Neural progenitor cell (in vitro differentiated cells): ENCODE measurements around the gene PLCD4. TPM values are rescaled to one million over a fixed set of nuclear protein-coding genes. Genes with fewer than 3 reads are reported as not detected.

Experiments
- DNase-seq: peaks from one replicate; pipeline ENCODE4 v3.0.0-alpha.2; 2016; ENCODE audit warnings: low spot score
- H2AFZ ChIP-seq: fragments of 200-600 bp; sonication (generic); replicated peaks from 2 replicates; pipeline ENCODE4 v1.6.1; 2016; ENCODE audit warnings: antibody characterized with exemption
- H3F3A ChIP-seq: fragments of 200-600 bp; sonication (generic); 2 replicates; pipeline ENCODE4 v1.6.1; 2016; ENCODE audit warnings: antibody characterized with exemption, low read depth
- H3K27ac ChIP-seq: fragments of 200-600 bp; sonication (generic); 2 replicates; pipeline ENCODE4 v1.5.1; 2016; ENCODE audit warnings: mild to moderate bottlenecking
- H3K27me3 ChIP-seq: fragments of 200-600 bp; sonication (generic); 2 replicates; pipeline ENCODE4 v1.6.1; 2016; ENCODE audit warnings: mild to moderate bottlenecking, moderate library complexity
- H3K36me3 ChIP-seq: fragments of 200-600 bp; sonication (generic); 2 replicates; pipeline ENCODE4 v1.5.1; 2016
- H3K4me1 ChIP-seq: fragments of 200-600 bp; sonication (generic); 2 replicates; pipeline ENCODE4 v1.6.1; 2016; ENCODE audit warnings: mixed run types
- H3K4me2 ChIP-seq: fragments of 200-600 bp; sonication (generic); 2 replicates; pipeline ENCODE4 v1.6.1; 2016
- H3K4me3 ChIP-seq: fragments of 200-600 bp; sonication (generic); 2 replicates; pipeline ENCODE4 v1.5.1; 2016
- H3K79me2 ChIP-seq: fragments of 200-600 bp; sonication (generic); 2 replicates; pipeline ENCODE4 v1.6.1; 2016; ENCODE audit warnings: low read depth
- H3K9ac ChIP-seq: fragments of 200-600 bp; sonication (generic); 2 replicates; pipeline ENCODE4 v1.6.1; 2016
- H3K9me3 ChIP-seq: fragments of 200-600 bp; sonication (generic); 2 replicates; pipeline ENCODE4 v1.5.1; 2016; ENCODE audit warnings: low read depth
- H4K20me1 ChIP-seq: fragments of 200-600 bp; sonication (generic); 2 replicates; pipeline ENCODE4 v1.6.1; 2016; ENCODE audit warnings: low read depth
- H3K27ac Mint-ChIP-seq: 3 replicates; pipeline ENCODE4 v1.8.0; 2021; ENCODE audit warnings: mixed read lengths
- H3K27me3 Mint-ChIP-seq: 2 replicates; pipeline ENCODE4 v1.8.0; 2022; ENCODE audit warnings: low read depth, mild to moderate bottlenecking, inconsistent platforms, moderate library complexity, mixed read lengths; ENCODE audit not compliant: insufficient read depth
- H3K36me3 Mint-ChIP-seq: 3 replicates; pipeline ENCODE4 v1.8.0; 2021; ENCODE audit warnings: mixed read lengths
- H3K4me1 Mint-ChIP-seq: 3 replicates; pipeline ENCODE4 v1.8.0; 2021; ENCODE audit warnings: mixed read lengths
- H3K4me3 Mint-ChIP-seq: 3 replicates; pipeline ENCODE4 v1.8.0; 2021; ENCODE audit warnings: mild to moderate bottlenecking, moderate library complexity, mixed read lengths
- H3K9me3 Mint-ChIP-seq: 3 replicates; pipeline ENCODE4 v1.8.0; 2020; ENCODE audit warnings: mixed read lengths
- CTCF ChIP-seq: fragments of 200-600 bp; sonication (generic); IDR thresholded peaks from 2 replicates; pipeline ENCODE4 v1.5.1; 2017; ENCODE audit warnings: antibody characterized with exemption, mild to moderate bottlenecking
- EZH2 ChIP-seq: fragments of 200-600 bp; sonication (generic); IDR thresholded peaks from 2 replicates; pipeline ENCODE4 v1.6.1; 2017; ENCODE audit warnings: antibody characterized with exemption, mild to moderate bottlenecking, moderate library complexity
- EZH2phosphoT487 ChIP-seq: fragments of 200-600 bp; sonication (generic); IDR thresholded peaks from 2 replicates; pipeline ENCODE4 v1.6.1; 2017; ENCODE audit warnings: antibody characterized with exemption
- total RNA-seq: library from RNA; depleted of rRNA; stranded (reverse); fragments of >200 nt; gene quantifications from 2 replicates; pipeline ENCODE4 v1.2.3, GENCODE V29; 2015; ENCODE audit warnings: low replicate concordance

The PLCD4 gene
- total RNA-seq, 1 donor from 2014 or later, result 1.1 TPM

- no peak for TF ChIP-seq EZH2
- TF ChIP-seq CTCF, result peak; percentile 88
- no peak overlapping the region for H3K9ac ChIP-seq
- H3K4me3 Mint-ChIP-seq, result no peak overlapping the region
- H3K4me1 ChIP-seq, result no peaks in the 10 kb centered on the region
- no peaks in the 10 kb centered on the region for H3K4me1 Mint-ChIP-seq
- peaks cover 4% of the 10 kb centered on the region for H3K79me2 ChIP-seq
- no peaks in the 10 kb centered on the region for H3K9me3 Mint-ChIP-seq
- H3K4me3 ChIP-seq, result no peak overlapping the region
- peaks cover 7% of the 10 kb centered on the region for H4K20me1 ChIP-seq
- H3F3A ChIP-seq, result peaks cover 11% of the 10 kb centered on the region
- H3K27me3 Mint-ChIP-seq, result no peaks in the 10 kb centered on the region
- H3K27ac Mint-ChIP-seq, result no peak overlapping the region
- no peak overlapping the region for H3K4me2 ChIP-seq
- H3K9me3 ChIP-seq, result no peaks in the 10 kb centered on the region
- H3K27ac ChIP-seq, result no peak overlapping the region
- DNase-seq, result peak; percentile 61
- peaks cover 4% of the 10 kb centered on the region for H3K36me3 ChIP-seq
- peaks cover 28% of the 10 kb centered on the region for H3K36me3 Mint-ChIP-seq
- no peaks in the 10 kb centered on the region for H3K27me3 ChIP-seq
- H2AFZ ChIP-seq, result no peak overlapping the region
Measured at GRCh38 chr2:218648088-218648786, 40.5 kb downstream of the PLCD4 start.

GRCh38 chr2:218648787-218649100, 41.0 kb downstream of the PLCD4 start:
- TF ChIP-seq EZH2, result no peak
- no peak for TF ChIP-seq CTCF
- TF ChIP-seq EZH2phosphoT487, result no peak
- Histone ChIP-seq H4K20me1 (peaks cover 7% of the 10 kb centered on the region), H2AFZ (no peak overlapping the region), H3K4me3 (no peak overlapping the region), H3K27ac (no peak overlapping the region), H3K9me3 (no peaks in the 10 kb centered on the region), H3F3A (peaks cover 11% of the 10 kb centered on the region), H3K4me1 (no peaks in the 10 kb centered on the region), H3K79me2 (peaks cover 4% of the 10 kb centered on the region), H3K9ac (no peak overlapping the region), H3K36me3 (peaks cover 4% of the 10 kb centered on the region), H3K27me3 (no peaks in the 10 kb centered on the region), H3K4me2 (no peak overlapping the region)
- H3K27me3 Mint-ChIP-seq, result no peaks in the 10 kb centered on the region
- peaks cover 28% of the 10 kb centered on the region for H3K36me3 Mint-ChIP-seq
- no peaks in the 10 kb centered on the region for H3K4me1 Mint-ChIP-seq
- DNase-seq, result no peak
- no peak overlapping the region for H3K27ac Mint-ChIP-seq
- H3K4me3 Mint-ChIP-seq, result no peak overlapping the region
- no peaks in the 10 kb centered on the region for H3K9me3 Mint-ChIP-seq

- H3K4me3 Mint-ChIP-seq, result no peak overlapping the region
- peaks cover 4% of the 10 kb centered on the region for H3K36me3 ChIP-seq
Measured at GRCh38 chr2:218655751-218656150, 48.1 kb downstream of the PLCD4 start.

More at GRCh38 chr2:218655751-218656150, 48.1 kb downstream of the PLCD4 start:
- H3K9ac ChIP-seq, result no peak overlapping the region
- Mint-ChIP-seq H3K36me3 (peaks cover 14% of the 10 kb centered on the region), H3K27ac (no peak overlapping the region), H3K9me3 (no peaks in the 10 kb centered on the region), H3K27me3 (peaks cover 5% of the 10 kb centered on the region), H3K4me1 (peaks cover 23% of the 10 kb centered on the region)
- no peak for TF ChIP-seq EZH2
- no peak for TF ChIP-seq CTCF
- no peak for TF ChIP-seq EZH2phosphoT487
- H3K27ac ChIP-seq, result no peak overlapping the region
- no peaks in the 10 kb centered on the region for H4K20me1 ChIP-seq
- H3F3A ChIP-seq, result peaks cover 9% of the 10 kb centered on the region
- no peak overlapping the region for H3K4me2 ChIP-seq
- no peaks in the 10 kb centered on the region for H3K27me3 ChIP-seq
- H3K4me1 ChIP-seq, result peaks cover 3% of the 10 kb centered on the region
- peaks cover 26% of the 10 kb centered on the region for H3K79me2 ChIP-seq
- H3K4me3 ChIP-seq, result no peak overlapping the region
- no peak for DNase-seq
- no peaks in the 10 kb centered on the region for H3K9me3 ChIP-seq
- no peak overlapping the region for H2AFZ ChIP-seq
